Activated naive CD4-positive, alpha-beta T cell (primary cell): ENCODE results near the gene CCDC6.
"Not testable (repeated sequence)": the region's sequence is repeated elsewhere in the genome, so short reads cannot be mapped to it uniquely, and the experiment has no call there.

Experiments used
- DNase-seq, 4 experiments: peaks; one replicate each; lab custom pipeline; 2025; lab: John Stamatoyannopoulos, UW

Gene CCDC6

DNA sequence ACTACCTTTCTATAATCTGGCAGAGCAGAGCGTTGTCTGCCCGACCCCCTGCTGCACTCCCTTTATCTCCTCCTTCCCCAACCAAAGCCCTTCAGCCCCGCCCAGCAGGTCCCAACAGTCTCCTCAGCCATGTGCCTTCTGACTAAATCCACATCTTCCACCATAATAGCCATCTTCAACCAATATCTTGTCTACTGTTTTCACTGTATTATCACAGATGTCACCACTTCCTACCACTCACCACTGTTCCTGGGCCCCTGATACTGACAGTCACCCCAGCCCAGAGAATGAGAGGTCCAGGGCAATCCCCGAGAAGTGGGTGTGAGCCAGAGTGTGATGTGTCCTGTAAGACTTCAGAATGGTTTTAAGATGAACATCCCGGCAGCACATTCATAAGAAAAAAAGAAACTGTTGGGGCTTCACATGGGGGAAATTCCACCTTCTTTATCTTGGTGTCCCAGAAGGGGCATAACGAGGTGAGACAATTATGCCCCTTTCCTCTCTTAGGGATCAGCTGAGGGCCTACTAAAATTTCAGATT lies 25.3 kb downstream of the CCDC6 start:
- peak in 1 of 4 experiments; percentile 2 for DNase-seq

GRCh38 chr10:59880019-59880717 lies 26.2 kb downstream of the CCDC6 start:
- DNase-seq = no peak

- DNase-seq = no peak
Observed at GRCh38 chr10:59879363-59879913, 26.9 kb downstream of the CCDC6 start.

DNA sequence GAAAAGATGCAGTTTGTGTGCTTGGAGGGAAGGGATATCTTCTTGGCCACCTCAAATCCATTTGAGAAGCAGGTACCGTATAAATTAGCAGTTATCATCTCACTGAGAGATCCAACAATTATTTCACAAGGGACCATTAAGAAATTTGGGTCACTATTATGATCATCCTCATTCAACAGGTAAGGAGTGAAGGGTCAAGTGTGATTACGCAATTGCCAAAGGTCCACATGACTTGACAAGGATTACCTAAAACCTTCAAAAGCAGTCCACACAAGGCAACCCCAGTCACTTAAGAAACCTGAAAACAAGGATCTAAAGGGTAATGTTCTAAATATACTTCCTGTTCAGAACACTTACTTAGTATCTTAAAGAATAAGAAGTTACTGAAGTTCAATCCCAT lies 27.4 kb downstream of the CCDC6 start:
- no peak for DNase-seq

- DNase-seq = no peak
Observed at GRCh38 chr10:59878289-59878688, 28.1 kb downstream of the CCDC6 start.

DNA sequence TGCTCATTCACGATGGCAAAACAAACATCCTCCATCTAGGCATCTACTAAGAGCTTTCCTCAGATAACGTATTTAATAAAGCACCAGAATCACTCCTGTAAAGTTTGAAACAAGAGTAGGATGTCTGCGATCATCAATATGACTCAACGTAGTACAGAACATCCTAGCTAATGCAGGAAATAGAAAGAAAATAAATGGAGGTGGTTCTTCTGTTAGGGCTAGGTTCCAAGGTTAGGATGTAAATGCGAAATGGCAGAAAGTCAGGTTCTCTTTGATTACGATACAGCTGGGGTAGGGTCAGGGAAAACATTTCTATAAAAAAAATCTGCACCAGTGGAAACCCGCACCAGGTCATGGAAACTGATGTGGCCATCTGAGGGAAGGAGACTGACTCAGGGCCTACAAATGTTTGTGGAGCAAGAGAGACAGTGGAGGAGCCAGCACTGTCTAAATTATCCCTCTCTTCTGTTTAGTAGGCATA lies 29.1 kb downstream of the CCDC6 start:
- DNase-seq = no peak

DNA sequence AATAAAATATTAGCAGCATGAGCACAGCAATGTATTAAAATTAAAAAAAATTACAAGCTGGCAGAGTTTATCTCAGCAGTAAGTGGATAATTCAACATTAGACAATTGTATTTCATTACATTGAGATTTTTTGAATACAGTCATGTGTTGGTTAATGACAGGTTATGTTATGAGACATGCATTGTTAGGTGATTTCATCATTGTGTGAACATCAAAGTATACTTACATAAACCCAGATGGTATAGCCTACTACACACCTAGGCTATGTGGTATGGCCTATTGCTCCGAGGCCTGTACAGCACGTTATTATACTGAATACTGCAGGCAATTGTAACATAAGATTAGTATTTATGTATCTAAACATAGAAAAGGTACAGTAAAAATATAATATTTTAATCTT lies 29.7 kb downstream of the CCDC6 start:
- DNase-seq = no peak

DNA sequence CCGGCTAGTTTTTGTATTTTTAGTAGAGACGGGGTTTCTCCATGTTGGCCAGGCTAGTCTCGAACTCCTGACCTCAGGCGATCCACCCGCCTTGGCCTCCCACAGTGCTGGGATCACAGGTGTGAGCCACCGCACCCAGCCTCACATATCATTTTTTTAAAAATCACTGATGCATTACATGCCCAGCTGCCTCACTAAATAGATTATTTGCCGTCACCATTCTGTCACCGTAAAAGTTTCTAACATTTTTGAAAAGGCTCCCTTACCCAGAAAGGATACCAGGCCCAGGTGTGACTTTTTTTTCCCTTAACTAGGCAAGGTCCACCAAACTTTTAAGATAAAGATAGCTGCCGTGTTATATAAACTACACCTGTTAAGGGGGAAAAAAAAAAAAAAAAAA lies 30.1 kb downstream of the CCDC6 start:
- DNase-seq = not testable (repeated sequence)

GRCh38 chr10:59873896-59874295 lies 32.5 kb downstream of the CCDC6 start:
- DNase-seq = no peak

DNA sequence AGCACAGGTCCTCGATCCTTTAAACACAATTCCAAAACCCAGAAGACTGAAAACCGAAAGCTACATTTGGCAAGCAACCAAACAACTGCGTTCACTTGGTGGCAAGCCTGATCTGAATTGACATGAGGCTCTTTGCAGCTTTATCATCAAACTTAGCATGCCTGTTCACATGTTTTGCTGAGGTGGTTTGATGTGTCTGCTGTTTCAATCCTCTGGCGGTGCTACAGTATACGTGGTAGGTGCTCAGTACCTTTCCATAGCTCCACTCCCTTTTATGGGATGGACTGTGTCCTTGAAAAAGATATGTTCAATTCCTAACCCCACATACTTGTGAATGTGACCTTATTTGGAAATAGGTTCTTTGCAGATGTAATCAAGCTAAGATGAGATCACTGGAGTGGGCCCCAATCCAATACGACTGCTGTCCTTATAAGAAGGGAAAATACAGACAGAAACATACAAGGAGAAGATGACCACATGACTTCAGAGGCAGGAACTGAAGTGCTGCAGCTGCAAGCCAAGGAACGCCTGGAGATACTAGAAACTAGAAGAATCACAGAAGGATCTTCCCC lies 33.4 kb downstream of the CCDC6 start:
- no peak for DNase-seq

- no peak for DNase-seq
Observed at GRCh38 chr10:59870152-59870551, 36.2 kb downstream of the CCDC6 start.

- no peak for DNase-seq
Observed at GRCh38 chr10:59869594-59869940, 36.8 kb downstream of the CCDC6 start.

- DNase-seq = no peak
Observed at GRCh38 chr10:59868696-59869593, 37.4 kb downstream of the CCDC6 start.

DNA sequence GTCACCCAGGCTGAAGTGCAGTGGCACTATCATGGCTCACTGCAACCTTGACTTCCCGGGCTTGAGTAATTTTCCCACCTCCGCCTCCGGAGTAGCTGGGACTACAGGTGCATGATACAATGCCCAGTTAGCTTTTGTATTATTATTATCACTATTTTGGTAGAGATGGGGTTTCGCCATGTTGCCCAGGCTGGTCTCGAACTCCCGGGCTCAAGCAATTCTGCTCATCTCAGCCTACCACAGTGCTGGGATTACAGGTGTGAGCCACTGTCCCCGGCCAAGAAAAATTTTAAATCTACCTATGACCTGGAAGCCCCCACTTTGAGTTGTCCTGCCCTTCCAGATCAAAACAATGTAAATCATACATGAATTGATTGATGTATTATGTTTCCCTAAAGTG lies 38.8 kb downstream of the CCDC6 start:
- no peak for DNase-seq

GRCh38 chr10:59865101-59865500 lies 41.3 kb downstream of the CCDC6 start:
- DNase-seq = no peak

GRCh38 chr10:59864141-59864962 lies 42.0 kb downstream of the CCDC6 start:
- DNase-seq = no peak

DNA sequence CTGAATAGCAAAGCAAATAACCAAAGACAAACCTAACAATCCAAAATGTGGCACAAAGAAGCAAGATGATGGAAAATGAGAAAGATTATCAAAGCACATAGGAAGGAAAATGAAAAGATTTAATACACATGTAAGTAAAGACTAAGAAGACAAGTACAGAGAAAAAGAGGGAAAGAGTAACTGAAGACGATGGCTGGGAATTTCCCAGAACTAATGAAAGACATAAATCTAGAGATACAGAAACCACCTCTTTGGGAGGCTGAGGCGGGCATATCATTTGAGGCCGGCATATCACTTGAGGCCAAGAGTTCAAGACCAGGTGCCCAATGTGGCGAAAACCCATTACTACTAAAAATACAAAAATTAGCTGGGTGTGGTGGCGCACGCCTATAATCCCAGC lies 46.8 kb downstream of the CCDC6 start:
- DNase-seq = no peak

- no peak for DNase-seq
Observed at GRCh38 chr10:59857921-59858320, 48.4 kb downstream of the CCDC6 start.

DNA sequence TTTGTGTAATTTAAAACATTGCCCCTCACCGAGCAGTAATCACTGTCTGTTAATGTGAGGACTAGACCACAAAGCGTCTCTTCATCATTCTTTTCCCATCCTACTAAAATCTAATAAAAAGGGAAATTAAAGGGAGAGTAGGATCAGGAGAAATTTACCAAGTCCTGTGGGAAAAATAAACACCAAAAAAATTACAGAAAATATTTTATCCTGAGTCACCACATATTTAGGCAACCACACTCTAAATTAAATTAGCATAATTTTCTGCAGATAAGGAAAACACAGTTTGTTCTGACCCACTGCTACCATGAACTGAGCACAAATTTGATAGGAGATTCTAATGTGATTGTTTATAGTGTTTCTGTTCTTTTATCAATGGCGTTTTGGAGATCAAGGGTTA lies 49.3 kb downstream of the CCDC6 start:
- no peak for DNase-seq

DNA sequence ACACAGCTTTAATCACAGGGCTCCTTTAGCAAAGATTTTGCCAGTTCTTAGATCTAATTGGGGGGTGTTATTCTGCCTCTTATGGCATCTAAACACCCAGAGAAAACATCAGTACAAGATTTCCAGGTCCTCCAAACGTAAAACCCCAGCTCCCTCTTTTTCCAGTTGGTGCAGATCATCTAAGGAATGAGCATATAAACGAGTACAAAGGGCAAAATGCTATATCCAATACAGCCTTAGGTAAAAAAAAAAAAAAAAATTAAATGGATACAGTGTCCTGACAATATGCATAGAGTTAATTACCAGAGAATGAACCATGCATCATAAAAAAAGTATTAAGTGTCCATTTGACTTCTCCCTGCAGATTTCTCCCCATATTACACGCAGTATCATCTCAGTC lies 50.3 kb downstream of the CCDC6 start:
- no peak for DNase-seq

DNA sequence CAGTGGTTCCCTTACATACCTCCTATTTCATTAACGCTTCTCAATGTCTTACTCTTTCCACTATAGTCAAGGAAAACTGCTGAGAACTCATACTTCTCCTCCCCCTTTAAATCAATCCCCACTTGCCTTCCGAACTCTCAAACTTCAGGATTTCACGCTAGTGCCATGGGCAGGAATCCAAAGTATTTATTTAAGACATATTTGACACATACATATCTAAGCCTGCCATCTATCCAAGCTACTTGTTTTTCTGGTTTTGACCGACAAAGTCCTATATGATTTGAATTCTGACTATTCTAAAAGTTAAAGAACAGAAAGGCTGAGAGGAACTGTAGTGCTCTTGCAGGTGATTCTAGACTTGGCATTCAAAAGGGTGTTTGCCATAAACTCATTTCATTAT lies 51.8 kb downstream of the CCDC6 start:
- no peak for DNase-seq

DNA sequence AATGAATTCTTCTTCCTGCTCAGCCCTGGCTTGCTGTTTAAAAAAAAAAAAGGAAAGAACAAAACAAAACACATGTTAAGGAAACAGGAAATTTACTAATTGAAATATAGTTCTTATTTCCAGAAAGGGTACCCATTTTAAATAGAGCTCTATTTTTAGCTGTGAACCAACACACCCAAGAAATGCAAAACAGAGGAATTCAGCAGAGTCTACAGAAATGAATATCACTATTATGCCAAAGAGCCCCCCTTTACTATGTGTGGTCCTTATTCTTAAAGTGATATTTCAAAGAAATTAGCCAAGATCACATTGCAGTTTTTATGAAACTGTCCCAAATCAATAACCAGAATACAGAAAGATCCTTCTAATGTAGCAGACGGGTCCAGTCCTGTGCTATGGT lies 53.7 kb downstream of the CCDC6 start:
- DNase-seq = no peak
